GM23338 (cell line): Measurements from ENCODE around the gene LRRC18. TPM values are rescaled to one million over a fixed set of nuclear protein-coding genes. Genes with fewer than 3 reads are reported as not detected.

Experiments used
- ATAC-seq: fragments of 200-7000 bp; cut with Tn5 transposase; 3 replicates; pipeline ENCODE4 v1.9.1; 2020
- DNase-seq: peaks from one replicate; pipeline ENCODE4 v3.0.0-alpha.2; 2015; ENCODE audit warnings: low spot score
- H2AFZ ChIP-seq: fragments of 200-600 bp; sonication (generic); 2 replicates; pipeline ENCODE4 v1.8.0; 2016; ENCODE audit warnings: antibody characterized with exemption, mild to moderate bottlenecking, moderate library complexity
- H3F3A ChIP-seq: fragments of 200-600 bp; sonication (generic); replicated peaks from 2 replicates; pipeline ENCODE4 v1.8.0; 2017; ENCODE audit warnings: antibody characterized with exemption, mixed run types, low read depth
- H3K27ac ChIP-seq: fragments of 200-600 bp; sonication (generic); 2 replicates; pipeline ENCODE4 v1.6.1; 2016; ENCODE audit warnings: low read depth
- H3K27me3 ChIP-seq: fragments of 200-600 bp; sonication (generic); 2 replicates; pipeline ENCODE4 v1.8.0; 2016; ENCODE audit warnings: mild to moderate bottlenecking, mixed run types, moderate library complexity; ENCODE audit not compliant: insufficient read depth
- H3K36me3 ChIP-seq: fragments of 200-600 bp; sonication (generic); 2 replicates; pipeline ENCODE4 v1.8.0; 2016; ENCODE audit warnings: mild to moderate bottlenecking; ENCODE audit not compliant: insufficient read depth
- H3K4me1 ChIP-seq: fragments of 200-600 bp; sonication (generic); 2 replicates; pipeline ENCODE4 v1.8.0; 2016; ENCODE audit warnings: mild to moderate bottlenecking, moderate library complexity; ENCODE audit not compliant: insufficient read depth
- H3K4me2 ChIP-seq: fragments of 200-600 bp; sonication (generic); 2 replicates; pipeline ENCODE4 v1.7.1; 2017; ENCODE audit warnings: mixed run types
- H3K4me3 ChIP-seq: fragments of 200-600 bp; sonication (generic); 2 replicates; pipeline ENCODE4 v1.6.1; 2016; ENCODE audit warnings: mixed run types
- H3K79me2 ChIP-seq: fragments of 200-600 bp; sonication (generic); replicated peaks from 2 replicates; pipeline ENCODE4 v1.8.0; 2017; ENCODE audit warnings: mild to moderate bottlenecking; ENCODE audit not compliant: insufficient read depth
- H3K9me2 ChIP-seq: fragments of 200-600 bp; sonication (generic); 2 replicates; pipeline ENCODE4 v1.8.0; 2017; ENCODE audit not compliant: insufficient read depth
- H4K20me1 ChIP-seq: fragments of 200-600 bp; sonication (generic); replicated peaks from 2 replicates; pipeline ENCODE4 v1.8.0; 2017; ENCODE audit warnings: mild to moderate bottlenecking; ENCODE audit not compliant: insufficient read depth
- H3K27ac Mint-ChIP-seq: 2 replicates; pipeline ENCODE4 v1.8.0; 2020; ENCODE audit warnings: inconsistent platforms, mild to moderate bottlenecking, moderate library complexity, mixed read lengths
- H3K27me3 Mint-ChIP-seq: 3 replicates; pipeline ENCODE4 v1.8.0; 2022; ENCODE audit warnings: low read depth, mild to moderate bottlenecking, moderate library complexity, mixed read lengths, inconsistent platforms; ENCODE audit not compliant: insufficient read depth, poor library complexity
- H3K36me3 Mint-ChIP-seq: 3 replicates; pipeline ENCODE4 v1.8.0; 2021; ENCODE audit warnings: low read depth, mild to moderate bottlenecking, inconsistent platforms, moderate library complexity, mixed read lengths
- H3K4me1 Mint-ChIP-seq: 3 replicates; pipeline ENCODE4 v1.8.0; 2020; ENCODE audit warnings: mild to moderate bottlenecking, inconsistent platforms, mixed read lengths
- H3K4me3 Mint-ChIP-seq: 3 replicates; pipeline ENCODE4 v1.8.0; 2021; ENCODE audit warnings: moderate library complexity, mild to moderate bottlenecking, inconsistent platforms, mixed read lengths
- H3K9me3 Mint-ChIP-seq: 3 replicates; pipeline ENCODE4 v1.8.0; 2020; ENCODE audit warnings: moderate library complexity, mild to moderate bottlenecking, inconsistent platforms, mixed read lengths
- CREB1 ChIP-seq: fragments of 250-450 bp; sonication (Bioruptor Pico); IDR thresholded peaks from 2 replicates; pipeline ENCODE4 v1.5.0; 2020; ENCODE audit warnings: low read depth, mild to moderate bottlenecking, moderate library complexity
- EZH2 ChIP-seq: fragments of 200-600 bp; sonication (generic); IDR thresholded peaks from one replicate; pipeline ENCODE4 v1.8.0; 2017; ENCODE audit warnings: antibody characterized with exemption, mild to moderate bottlenecking, low read depth; ENCODE audit not compliant: unreplicated experiment
- EZH2phosphoT487 ChIP-seq: fragments of 200-600 bp; sonication (generic); IDR thresholded peaks from one replicate; pipeline ENCODE4 v1.8.1; 2018; ENCODE audit warnings: antibody characterized with exemption; ENCODE audit not compliant: unreplicated experiment
- JUNB ChIP-seq: IDR thresholded peaks from one replicate; pipeline ENCODE4 v1.6.1; 2016; ENCODE audit warnings: antibody characterized with exemption; ENCODE audit not compliant: unreplicated experiment
- NANOG ChIP-seq: IDR thresholded peaks from 2 replicates; pipeline ENCODE4 v1.6.1; 2016; ENCODE audit warnings: antibody characterized with exemption, borderline replicate concordance
- POLR2AphosphoS5 ChIP-seq: IDR thresholded peaks from 2 replicates; pipeline ENCODE4 v1.6.1; 2016; ENCODE audit warnings: antibody characterized with exemption, low read depth
- STAT1 ChIP-seq: IDR thresholded peaks from one replicate; pipeline ENCODE4 v1.6.1; 2016; ENCODE audit warnings: antibody characterized with exemption; ENCODE audit not compliant: unreplicated experiment
- ZNF114 ChIP-seq: fragments of 250-450 bp; sonication (Bioruptor Pico); IDR thresholded peaks from 2 replicates; pipeline ENCODE4 v1.5.0; 2020; ENCODE audit warnings: mild to moderate bottlenecking, moderate library complexity
- ZNF331 ChIP-seq: fragments of 250-450 bp; sonication (Bioruptor Pico); IDR thresholded peaks from 2 replicates; pipeline ENCODE4 v1.5.0; 2020; ENCODE audit warnings: low read depth, mild to moderate bottlenecking, moderate library complexity
- polyA plus RNA-seq: library from polyadenylated mRNA; unstranded; fragments of >200 nt; fragmentation: Nextera tagmentation; extraction: Ambion mirVana; gene quantifications from 2 replicates; pipeline ENCODE4 v1.2.1, GENCODE V29; 2016
- total RNA-seq: library from RNA; depleted of rRNA; stranded (reverse); fragments of >200 nt; shearing (Covaris generic); gene quantifications from 2 replicates; pipeline ENCODE4 v1.2.3, GENCODE V29; 2014
- TF ChIP-seq, protein P1 (sequence below): fragments of 250-450 bp; sonication (Bioruptor Pico); IDR thresholded peaks from 2 replicates; pipeline ENCODE4 v1.5.0; 2020; ENCODE audit warnings: mild to moderate bottlenecking, moderate library complexity
- TF ChIP-seq, protein P2 (sequence below): IDR thresholded peaks from one replicate; pipeline ENCODE4 v1.6.1; 2018; ENCODE audit warnings: antibody characterized with exemption; ENCODE audit not compliant: unreplicated experiment
- TF ChIP-seq, protein P3 (sequence below): IDR thresholded peaks from 2 replicates; pipeline ENCODE4 v1.6.1; 2016; ENCODE audit warnings: antibody characterized with exemption
- TF ChIP-seq, protein P4 (sequence below), 2 experiments: fragments of 200-600 bp in 1 of 2; sonication (generic) in 1 of 2; conservative IDR thresholded peaks; 2 replicates each; pipeline versions ENCODE4 v1.5.1 to v1.6.1; 2016 to 2017; ENCODE audit warnings: antibody characterized with exemption in 2 of 2, low read depth in 2 of 2, mild to moderate bottlenecking in 2 of 2, moderate library complexity in 1 of 2

The LRRC18 gene
- total and polyA plus RNA-seq, 2 experiments from 2014 or later: not detected

DNA sequence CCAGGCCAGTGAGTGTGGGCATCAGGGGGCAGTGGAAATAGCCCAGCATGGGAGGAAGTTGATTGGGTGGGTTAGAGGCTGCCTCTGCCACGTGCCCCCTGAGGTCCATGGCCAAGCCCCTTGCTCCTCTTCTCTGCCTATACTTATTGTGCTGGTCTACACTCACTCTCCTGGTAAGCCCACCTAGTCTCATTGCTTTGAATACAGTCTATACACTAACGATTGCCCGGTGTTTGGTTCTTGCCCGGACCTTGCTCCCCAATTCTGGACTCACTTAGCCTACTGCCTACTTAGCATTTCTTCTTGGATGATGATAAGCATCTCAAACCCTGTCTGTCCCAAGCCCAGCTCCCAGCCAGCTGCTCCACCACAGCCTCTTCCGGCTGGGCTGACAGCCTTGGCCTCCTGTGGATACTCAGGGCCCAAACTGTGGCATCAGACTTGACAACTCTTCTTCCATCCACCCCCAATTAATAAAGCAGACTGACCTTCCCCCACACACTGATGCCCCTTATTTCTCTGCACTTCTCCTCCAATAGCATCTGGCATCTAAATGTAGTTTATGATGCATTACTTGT, 10.1 kb downstream of the LRRC18 start:
- Mint-ChIP-seq H3K27ac (no peak overlapping the region), H3K4me1 (peaks cover 15% of the 10 kb centered on the region), H3K27me3 (peaks cover 4% of the 10 kb centered on the region), H3K36me3 (no peaks in the 10 kb centered on the region; the same call in 2 of the 3 replicates), H3K4me3 (no peak overlapping the region), H3K9me3 (no peaks in the 10 kb centered on the region; the same call in 2 of the 3 replicates)
- H3K9me2 ChIP-seq: no peaks in the 10 kb centered on the region
- no peaks in the 10 kb centered on the region for H3K27me3 ChIP-seq
- TF ChIP-seq ZNF114 (CRISPR knock-in tag) (no peak), STAT1 (no peak), POLR2AphosphoS5 (no peak), NANOG (no peak), JUNB (no peak), ZNF331 (CRISPR knock-in tag) (no peak), EZH2 (no peak), CREB1 (CRISPR knock-in tag) (no peak), EZH2phosphoT487 (no peak)
- TF ChIP-seq, protein P1, sequence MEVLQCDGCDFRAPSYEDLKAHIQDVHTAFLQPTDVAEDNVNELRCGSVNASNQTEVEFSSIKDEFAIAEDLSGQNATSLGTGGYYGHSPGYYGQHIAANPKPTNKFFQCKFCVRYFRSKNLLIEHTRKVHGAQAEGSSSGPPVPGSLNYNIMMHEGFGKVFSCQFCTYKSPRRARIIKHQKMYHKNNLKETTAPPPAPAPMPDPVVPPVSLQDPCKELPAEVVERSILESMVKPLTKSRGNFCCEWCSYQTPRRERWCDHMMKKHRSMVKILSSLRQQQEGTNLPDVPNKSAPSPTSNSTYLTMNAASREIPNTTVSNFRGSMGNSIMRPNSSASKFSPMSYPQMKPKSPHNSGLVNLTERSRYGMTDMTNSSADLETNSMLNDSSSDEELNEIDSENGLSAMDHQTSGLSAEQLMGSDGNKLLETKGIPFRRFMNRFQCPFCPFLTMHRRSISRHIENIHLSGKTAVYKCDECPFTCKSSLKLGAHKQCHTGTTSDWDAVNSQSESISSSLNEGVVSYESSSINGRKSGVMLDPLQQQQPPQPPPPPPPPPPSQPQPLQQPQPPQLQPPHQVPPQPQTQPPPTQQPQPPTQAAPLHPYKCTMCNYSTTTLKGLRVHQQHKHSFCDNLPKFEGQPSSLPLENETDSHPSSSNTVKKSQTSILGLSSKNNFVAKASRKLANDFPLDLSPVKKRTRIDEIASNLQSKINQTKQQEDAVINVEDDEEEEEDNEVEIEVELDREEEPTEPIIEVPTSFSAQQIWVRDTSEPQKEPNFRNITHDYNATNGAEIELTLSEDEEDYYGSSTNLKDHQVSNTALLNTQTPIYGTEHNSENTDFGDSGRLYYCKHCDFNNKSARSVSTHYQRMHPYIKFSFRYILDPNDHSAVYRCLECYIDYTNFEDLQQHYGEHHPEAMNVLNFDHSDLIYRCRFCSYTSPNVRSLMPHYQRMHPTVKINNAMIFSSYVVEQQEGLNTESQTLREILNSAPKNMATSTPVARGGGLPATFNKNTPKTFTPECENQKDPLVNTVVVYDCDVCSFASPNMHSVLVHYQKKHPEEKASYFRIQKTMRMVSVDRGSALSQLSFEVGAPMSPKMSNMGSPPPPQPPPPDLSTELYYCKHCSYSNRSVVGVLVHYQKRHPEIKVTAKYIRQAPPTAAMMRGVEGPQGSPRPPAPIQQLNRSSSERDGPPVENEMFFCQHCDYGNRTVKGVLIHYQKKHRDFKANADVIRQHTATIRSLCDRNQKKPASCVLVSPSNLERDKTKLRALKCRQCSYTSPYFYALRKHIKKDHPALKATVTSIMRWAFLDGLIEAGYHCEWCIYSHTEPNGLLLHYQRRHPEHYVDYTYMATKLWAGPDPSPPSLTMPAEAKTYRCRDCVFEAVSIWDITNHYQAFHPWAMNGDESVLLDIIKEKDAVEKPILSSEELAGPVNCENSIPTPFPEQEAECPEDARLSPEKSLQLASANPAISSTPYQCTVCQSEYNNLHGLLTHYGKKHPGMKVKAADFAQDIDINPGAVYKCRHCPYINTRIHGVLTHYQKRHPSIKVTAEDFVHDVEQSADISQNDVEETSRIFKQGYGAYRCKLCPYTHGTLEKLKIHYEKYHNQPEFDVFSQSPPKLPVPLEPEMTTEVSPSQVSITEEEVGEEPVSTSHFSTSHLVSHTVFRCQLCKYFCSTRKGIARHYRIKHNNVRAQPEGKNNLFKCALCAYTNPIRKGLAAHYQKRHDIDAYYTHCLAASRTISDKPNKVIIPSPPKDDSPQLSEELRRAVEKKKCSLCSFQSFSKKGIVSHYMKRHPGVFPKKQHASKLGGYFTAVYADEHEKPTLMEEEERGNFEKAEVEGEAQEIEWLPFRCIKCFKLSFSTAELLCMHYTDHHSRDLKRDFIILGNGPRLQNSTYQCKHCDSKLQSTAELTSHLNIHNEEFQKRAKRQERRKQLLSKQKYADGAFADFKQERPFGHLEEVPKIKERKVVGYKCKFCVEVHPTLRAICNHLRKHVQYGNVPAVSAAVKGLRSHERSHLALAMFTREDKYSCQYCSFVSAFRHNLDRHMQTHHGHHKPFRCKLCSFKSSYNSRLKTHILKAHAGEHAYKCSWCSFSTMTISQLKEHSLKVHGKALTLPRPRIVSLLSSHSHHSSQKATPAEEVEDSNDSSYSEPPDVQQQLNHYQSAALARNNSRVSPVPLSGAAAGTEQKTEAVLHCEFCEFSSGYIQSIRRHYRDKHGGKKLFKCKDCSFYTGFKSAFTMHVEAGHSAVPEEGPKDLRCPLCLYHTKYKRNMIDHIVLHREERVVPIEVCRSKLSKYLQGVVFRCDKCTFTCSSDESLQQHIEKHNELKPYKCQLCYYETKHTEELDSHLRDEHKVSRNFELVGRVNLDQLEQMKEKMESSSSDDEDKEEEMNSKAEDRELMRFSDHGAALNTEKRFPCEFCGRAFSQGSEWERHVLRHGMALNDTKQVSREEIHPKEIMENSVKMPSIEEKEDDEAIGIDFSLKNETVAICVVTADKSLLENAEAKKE: no peak
- TF ChIP-seq, protein P2, sequence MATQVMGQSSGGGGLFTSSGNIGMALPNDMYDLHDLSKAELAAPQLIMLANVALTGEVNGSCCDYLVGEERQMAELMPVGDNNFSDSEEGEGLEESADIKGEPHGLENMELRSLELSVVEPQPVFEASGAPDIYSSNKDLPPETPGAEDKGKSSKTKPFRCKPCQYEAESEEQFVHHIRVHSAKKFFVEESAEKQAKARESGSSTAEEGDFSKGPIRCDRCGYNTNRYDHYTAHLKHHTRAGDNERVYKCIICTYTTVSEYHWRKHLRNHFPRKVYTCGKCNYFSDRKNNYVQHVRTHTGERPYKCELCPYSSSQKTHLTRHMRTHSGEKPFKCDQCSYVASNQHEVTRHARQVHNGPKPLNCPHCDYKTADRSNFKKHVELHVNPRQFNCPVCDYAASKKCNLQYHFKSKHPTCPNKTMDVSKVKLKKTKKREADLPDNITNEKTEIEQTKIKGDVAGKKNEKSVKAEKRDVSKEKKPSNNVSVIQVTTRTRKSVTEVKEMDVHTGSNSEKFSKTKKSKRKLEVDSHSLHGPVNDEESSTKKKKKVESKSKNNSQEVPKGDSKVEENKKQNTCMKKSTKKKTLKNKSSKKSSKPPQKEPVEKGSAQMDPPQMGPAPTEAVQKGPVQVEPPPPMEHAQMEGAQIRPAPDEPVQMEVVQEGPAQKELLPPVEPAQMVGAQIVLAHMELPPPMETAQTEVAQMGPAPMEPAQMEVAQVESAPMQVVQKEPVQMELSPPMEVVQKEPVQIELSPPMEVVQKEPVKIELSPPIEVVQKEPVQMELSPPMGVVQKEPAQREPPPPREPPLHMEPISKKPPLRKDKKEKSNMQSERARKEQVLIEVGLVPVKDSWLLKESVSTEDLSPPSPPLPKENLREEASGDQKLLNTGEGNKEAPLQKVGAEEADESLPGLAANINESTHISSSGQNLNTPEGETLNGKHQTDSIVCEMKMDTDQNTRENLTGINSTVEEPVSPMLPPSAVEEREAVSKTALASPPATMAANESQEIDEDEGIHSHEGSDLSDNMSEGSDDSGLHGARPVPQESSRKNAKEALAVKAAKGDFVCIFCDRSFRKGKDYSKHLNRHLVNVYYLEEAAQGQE: no peak
- TF ChIP-seq, protein P3, sequence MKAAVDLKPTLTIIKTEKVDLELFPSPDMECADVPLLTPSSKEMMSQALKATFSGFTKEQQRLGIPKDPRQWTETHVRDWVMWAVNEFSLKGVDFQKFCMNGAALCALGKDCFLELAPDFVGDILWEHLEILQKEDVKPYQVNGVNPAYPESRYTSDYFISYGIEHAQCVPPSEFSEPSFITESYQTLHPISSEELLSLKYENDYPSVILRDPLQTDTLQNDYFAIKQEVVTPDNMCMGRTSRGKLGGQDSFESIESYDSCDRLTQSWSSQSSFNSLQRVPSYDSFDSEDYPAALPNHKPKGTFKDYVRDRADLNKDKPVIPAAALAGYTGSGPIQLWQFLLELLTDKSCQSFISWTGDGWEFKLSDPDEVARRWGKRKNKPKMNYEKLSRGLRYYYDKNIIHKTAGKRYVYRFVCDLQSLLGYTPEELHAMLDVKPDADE: no peak
- TF ChIP-seq, protein P4, sequence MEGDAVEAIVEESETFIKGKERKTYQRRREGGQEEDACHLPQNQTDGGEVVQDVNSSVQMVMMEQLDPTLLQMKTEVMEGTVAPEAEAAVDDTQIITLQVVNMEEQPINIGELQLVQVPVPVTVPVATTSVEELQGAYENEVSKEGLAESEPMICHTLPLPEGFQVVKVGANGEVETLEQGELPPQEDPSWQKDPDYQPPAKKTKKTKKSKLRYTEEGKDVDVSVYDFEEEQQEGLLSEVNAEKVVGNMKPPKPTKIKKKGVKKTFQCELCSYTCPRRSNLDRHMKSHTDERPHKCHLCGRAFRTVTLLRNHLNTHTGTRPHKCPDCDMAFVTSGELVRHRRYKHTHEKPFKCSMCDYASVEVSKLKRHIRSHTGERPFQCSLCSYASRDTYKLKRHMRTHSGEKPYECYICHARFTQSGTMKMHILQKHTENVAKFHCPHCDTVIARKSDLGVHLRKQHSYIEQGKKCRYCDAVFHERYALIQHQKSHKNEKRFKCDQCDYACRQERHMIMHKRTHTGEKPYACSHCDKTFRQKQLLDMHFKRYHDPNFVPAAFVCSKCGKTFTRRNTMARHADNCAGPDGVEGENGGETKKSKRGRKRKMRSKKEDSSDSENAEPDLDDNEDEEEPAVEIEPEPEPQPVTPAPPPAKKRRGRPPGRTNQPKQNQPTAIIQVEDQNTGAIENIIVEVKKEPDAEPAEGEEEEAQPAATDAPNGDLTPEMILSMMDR (conservative IDR thresholded peaks at IDR 0.05; ENCODE audit: low read depth in 2 of 2): no peak
- no peak overlapping the region for H2AFZ ChIP-seq
- H4K20me1 ChIP-seq: no peaks in the 10 kb centered on the region
- no peak for ATAC-seq
- no peaks in the 10 kb centered on the region for H3F3A ChIP-seq
- DNase-seq: no peak
- H3K79me2 ChIP-seq: no peaks in the 10 kb centered on the region
- H3K4me3 ChIP-seq: no peak overlapping the region
- H3K4me2 ChIP-seq: no peak overlapping the region
- no peak overlapping the region for H3K27ac ChIP-seq
- 0 out of 2 replicates have a peak, but pooled peaks cover 6% of the 10 kb centered on the region for H3K4me1 ChIP-seq
- H3K36me3 ChIP-seq: no peaks in the 10 kb centered on the region
